Measurements from ENCODE around the gene ZIC5. TPM values are rescaled to one million over a fixed set of nuclear protein-coding genes. Genes with fewer than 3 reads are reported as not detected.

ZIC5 gene
- total RNA-seq, 1 experiment from 2014 or later, result 5.2 TPM

DNA sequence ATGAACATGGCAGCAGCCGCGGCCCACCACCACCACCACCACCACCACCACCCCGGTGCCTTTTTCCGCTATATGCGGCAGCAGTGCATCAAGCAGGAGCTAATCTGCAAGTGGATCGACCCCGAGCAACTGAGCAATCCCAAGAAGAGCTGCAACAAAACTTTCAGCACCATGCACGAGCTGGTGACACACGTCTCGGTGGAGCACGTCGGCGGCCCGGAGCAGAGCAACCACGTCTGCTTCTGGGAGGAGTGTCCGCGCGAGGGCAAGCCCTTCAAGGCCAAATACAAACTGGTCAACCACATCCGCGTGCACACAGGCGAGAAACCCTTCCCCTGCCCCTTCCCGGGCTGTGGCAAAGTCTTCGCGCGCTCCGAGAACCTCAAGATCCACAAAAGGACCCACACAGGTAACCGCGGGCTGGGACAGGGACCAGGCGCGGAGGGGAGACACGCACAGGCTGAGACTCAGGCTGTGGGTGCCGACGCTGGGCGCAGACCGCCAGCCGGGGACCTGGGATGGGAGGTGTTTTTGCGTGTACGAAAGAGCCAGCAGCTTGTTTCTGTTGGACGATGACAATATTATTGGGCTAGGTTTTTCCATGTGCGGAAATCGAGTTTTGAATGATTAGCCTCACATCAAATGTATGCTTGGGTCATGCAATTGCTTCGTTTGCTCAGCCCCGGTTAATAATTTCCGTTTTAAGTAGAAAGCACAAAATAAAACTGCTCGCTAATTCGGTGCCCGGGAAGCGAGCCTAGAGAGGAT, 11.3 kb upstream of the ZIC5 start:
- H3K36me3 ChIP-seq (ENCODE audit: control insufficient read depth, insufficient read depth, low read length), result peaks cover 3% of the 10 kb centered on the region; the same call in 1 of the 2 replicates
- H3K9me3 ChIP-seq (ENCODE audit: control insufficient read depth, insufficient read depth, low read depth, low read length), result no peaks in the 10 kb centered on the region
- ATAC-seq, result no peak
- peak overlapping the region; percentile 92 for H3K27ac ChIP-seq (ENCODE audit: low read length)
- H3K27me3 ChIP-seq (ENCODE audit: control insufficient read depth, insufficient read depth, low read length), result no peaks in the 10 kb centered on the region
- TF ChIP-seq CTCF (IDR thresholded peaks at IDR 0.05), result no peak
- TF ChIP-seq, protein P1, sequence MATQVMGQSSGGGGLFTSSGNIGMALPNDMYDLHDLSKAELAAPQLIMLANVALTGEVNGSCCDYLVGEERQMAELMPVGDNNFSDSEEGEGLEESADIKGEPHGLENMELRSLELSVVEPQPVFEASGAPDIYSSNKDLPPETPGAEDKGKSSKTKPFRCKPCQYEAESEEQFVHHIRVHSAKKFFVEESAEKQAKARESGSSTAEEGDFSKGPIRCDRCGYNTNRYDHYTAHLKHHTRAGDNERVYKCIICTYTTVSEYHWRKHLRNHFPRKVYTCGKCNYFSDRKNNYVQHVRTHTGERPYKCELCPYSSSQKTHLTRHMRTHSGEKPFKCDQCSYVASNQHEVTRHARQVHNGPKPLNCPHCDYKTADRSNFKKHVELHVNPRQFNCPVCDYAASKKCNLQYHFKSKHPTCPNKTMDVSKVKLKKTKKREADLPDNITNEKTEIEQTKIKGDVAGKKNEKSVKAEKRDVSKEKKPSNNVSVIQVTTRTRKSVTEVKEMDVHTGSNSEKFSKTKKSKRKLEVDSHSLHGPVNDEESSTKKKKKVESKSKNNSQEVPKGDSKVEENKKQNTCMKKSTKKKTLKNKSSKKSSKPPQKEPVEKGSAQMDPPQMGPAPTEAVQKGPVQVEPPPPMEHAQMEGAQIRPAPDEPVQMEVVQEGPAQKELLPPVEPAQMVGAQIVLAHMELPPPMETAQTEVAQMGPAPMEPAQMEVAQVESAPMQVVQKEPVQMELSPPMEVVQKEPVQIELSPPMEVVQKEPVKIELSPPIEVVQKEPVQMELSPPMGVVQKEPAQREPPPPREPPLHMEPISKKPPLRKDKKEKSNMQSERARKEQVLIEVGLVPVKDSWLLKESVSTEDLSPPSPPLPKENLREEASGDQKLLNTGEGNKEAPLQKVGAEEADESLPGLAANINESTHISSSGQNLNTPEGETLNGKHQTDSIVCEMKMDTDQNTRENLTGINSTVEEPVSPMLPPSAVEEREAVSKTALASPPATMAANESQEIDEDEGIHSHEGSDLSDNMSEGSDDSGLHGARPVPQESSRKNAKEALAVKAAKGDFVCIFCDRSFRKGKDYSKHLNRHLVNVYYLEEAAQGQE (IDR thresholded peaks at IDR 0.05; ENCODE audit: insufficient read depth in 1 of 2, low read depth in 2 of 2, low read length in 1 of 2), result no peak
- TF ChIP-seq SIN3A (IDR thresholded peaks at IDR 0.05; ENCODE audit: borderline replicate concordance, insufficient read depth, low read depth, low read length), result no peak
- no peak for TF ChIP-seq POLR2AphosphoS5 (IDR thresholded peaks at IDR 0.05; ENCODE audit: low read depth, low read length)
- no peak for TF ChIP-seq TCF7L2 (IDR thresholded peaks at IDR 0.05; ENCODE audit: low read depth, low read length)
- no TSS peak for BruUV-seq (replicated peaks)
- peaks cover 19% of the 10 kb centered on the region for H3K4me1 ChIP-seq (ENCODE audit: control insufficient read depth, insufficient read depth, low read length)
- intact Hi-C loops (cut with micrococcal nuclease; ENCODE audit: unreplicated experiment) (loop anchor here (5.0 kb wide), 1 partner anchor 254 kb away; no protein-coding TSS in a partner anchor), in situ Hi-C loops (cut with HindIII; ENCODE audit: low pct_unique_long_range_greater_than_20kb, low sequenced_read_pairs) (no loop called here)
- ChIA-PET POLR2A (no interaction called here), CTCF (interaction anchor here (0.6 to 0.7 kb wide), 2 partner anchors 229 to 252 kb away, joined by 3 to 6 read pairs; no protein-coding TSS in a partner anchor)
- peak overlapping the region; percentile 75 to 84 for H3K4me3 ChIP-seq (ENCODE audit: low read depth in 2 of 2, low read length in 2 of 2)
- DNase-seq (ENCODE audit: low read depth, low spot score), result no peak

- no peaks in the 10 kb centered on the region for H3K9me3 ChIP-seq (ENCODE audit: control insufficient read depth, insufficient read depth, low read depth, low read length)
- peaks cover 25% of the 10 kb centered on the region for H3K4me1 ChIP-seq (ENCODE audit: control insufficient read depth, insufficient read depth, low read length)
- no peaks in the 10 kb centered on the region for H3K27me3 ChIP-seq (ENCODE audit: control insufficient read depth, insufficient read depth, low read length)
- no peak for DNase-seq (ENCODE audit: low read depth, low spot score)
- in situ Hi-C loops (cut with HindIII; ENCODE audit: low pct_unique_long_range_greater_than_20kb, low sequenced_read_pairs) (no loop called here), intact Hi-C loops (cut with micrococcal nuclease; ENCODE audit: unreplicated experiment) (loop anchor here (5.0 kb wide), 1 partner anchor 255 kb away; no protein-coding TSS in a partner anchor)
- peak overlapping the region; percentile 92; the same call in 1 of the 2 replicates for H3K27ac ChIP-seq (ENCODE audit: low read length)
- ChIA-PET CTCF (interaction anchor here (0.6 kb wide), 1 partner anchor 230 kb away, joined by 6 read pairs; no protein-coding TSS in a partner anchor), POLR2A (interaction anchor here (0.7 kb wide), 1 partner anchor 320 kb away, joined by 4 read pairs; no protein-coding TSS in a partner anchor)
- TF ChIP-seq, protein P1 (IDR thresholded peaks at IDR 0.05; ENCODE audit: insufficient read depth in 1 of 2, low read depth in 2 of 2, low read length in 1 of 2), result no peak
- TF ChIP-seq SIN3A (IDR thresholded peaks at IDR 0.05; ENCODE audit: borderline replicate concordance, insufficient read depth, low read depth, low read length), result 0 out of 2 replicates have a peak, but pooled peaks have one; percentile 19
- no TSS peak for BruUV-seq (replicated peaks)
- H3K36me3 ChIP-seq (ENCODE audit: control insufficient read depth, insufficient read depth, low read length), result peaks cover 3% of the 10 kb centered on the region; the same call in 1 of the 2 replicates
- 0 out of 2 replicates have a peak, but pooled peaks have one; percentile 0 for ATAC-seq
- peak overlapping the region; percentile 75 to 84 for H3K4me3 ChIP-seq (ENCODE audit: low read depth in 2 of 2, low read length in 2 of 2)
Measured at GRCh38 chr13:99982036-99982730, 10.6 kb upstream of the ZIC5 start.
